ENCODE results near the gene ARID4A.
A peak's percentile ranks its signal among the peaks of the same experiment; 100 is the strongest.

ARID4A gene

GRCh38 chr14:58275527-58276190 is 22.7 kb upstream of the ARID4A start:
- H3K36me3 ChIP-seq (ENCODE audit: control insufficient read depth, insufficient read depth, low read length) = peaks cover 51% of the 10 kb centered on the region
- no peaks in the 10 kb centered on the region for H3K27me3 ChIP-seq (replicated peaks; ENCODE audit: control insufficient read depth, insufficient read depth, low read length, poor library complexity, severe bottlenecking)
- no peaks in the 10 kb centered on the region for H3K9me3 ChIP-seq (ENCODE audit: control insufficient read depth, low read length)
- H3K27ac ChIP-seq (ENCODE audit: insufficient read depth, low read length, poor library complexity, severe bottlenecking) = no peak overlapping the region
- peaks cover 10% of the 10 kb centered on the region for H3K4me1 ChIP-seq (ENCODE audit: control insufficient read depth, insufficient read depth, low read length, poor library complexity, severe bottlenecking)
- no peak for DNase-seq
- no peak overlapping the region for H3K4me3 ChIP-seq (ENCODE audit: insufficient read depth, low read depth, low read length, poor library complexity, severe bottlenecking)

GRCh38 chr14:58276208-58276607 is 22.1 kb upstream of the ARID4A start:
- Histone ChIP-seq H3K27me3 (replicated peaks; ENCODE audit: control insufficient read depth, insufficient read depth, low read length, poor library complexity, severe bottlenecking) (no peaks in the 10 kb centered on the region), H3K9me3 (ENCODE audit: control insufficient read depth, low read length) (no peaks in the 10 kb centered on the region), H3K36me3 (ENCODE audit: control insufficient read depth, insufficient read depth, low read length) (peaks cover 47% of the 10 kb centered on the region), H3K4me1 (ENCODE audit: control insufficient read depth, insufficient read depth, low read length, poor library complexity, severe bottlenecking) (peaks cover 14% of the 10 kb centered on the region), H3K4me3 (ENCODE audit: insufficient read depth, low read depth, low read length, poor library complexity, severe bottlenecking) (no peak overlapping the region), H3K27ac (ENCODE audit: insufficient read depth, low read length, poor library complexity, severe bottlenecking) (no peak overlapping the region)
- no peak for DNase-seq

- no peak for DNase-seq
- peaks cover 28% of the 10 kb centered on the region for H3K4me1 ChIP-seq (ENCODE audit: control insufficient read depth, insufficient read depth, low read length, poor library complexity, severe bottlenecking)
- no peak overlapping the region for H3K4me3 ChIP-seq (ENCODE audit: insufficient read depth, low read depth, low read length, poor library complexity, severe bottlenecking)
- no peaks in the 10 kb centered on the region for H3K27me3 ChIP-seq (replicated peaks; ENCODE audit: control insufficient read depth, insufficient read depth, low read length, poor library complexity, severe bottlenecking)
- H3K27ac ChIP-seq (ENCODE audit: insufficient read depth, low read length, poor library complexity, severe bottlenecking) = no peak overlapping the region
- H3K9me3 ChIP-seq (ENCODE audit: control insufficient read depth, low read length) = no peaks in the 10 kb centered on the region
- H3K36me3 ChIP-seq (ENCODE audit: control insufficient read depth, insufficient read depth, low read length) = peaks cover 36% of the 10 kb centered on the region
Observed at GRCh38 chr14:58278177-58278576, 20.2 kb upstream of the ARID4A start.

- Histone ChIP-seq H3K9me3 (ENCODE audit: control insufficient read depth, low read length) (no peaks in the 10 kb centered on the region), H3K27me3 (replicated peaks; ENCODE audit: control insufficient read depth, insufficient read depth, low read length, poor library complexity, severe bottlenecking) (no peaks in the 10 kb centered on the region), H3K27ac (ENCODE audit: insufficient read depth, low read length, poor library complexity, severe bottlenecking) (peak overlapping the region; percentile 71), H3K4me3 (ENCODE audit: insufficient read depth, low read depth, low read length, poor library complexity, severe bottlenecking) (no peak overlapping the region), H3K36me3 (ENCODE audit: control insufficient read depth, insufficient read depth, low read length) (peaks cover 49% of the 10 kb centered on the region), H3K4me1 (ENCODE audit: control insufficient read depth, insufficient read depth, low read length, poor library complexity, severe bottlenecking) (peaks cover 26% of the 10 kb centered on the region)
- DNase-seq = peak in 1 of 3 donors; percentile 11
Observed at GRCh38 chr14:58280954-58281787, 17.2 kb upstream of the ARID4A start.

- H3K27ac ChIP-seq (ENCODE audit: insufficient read depth, low read length, poor library complexity, severe bottlenecking) = peak overlapping the region; percentile 71
- peaks cover 49% of the 10 kb centered on the region for H3K36me3 ChIP-seq (ENCODE audit: control insufficient read depth, insufficient read depth, low read length)
- peaks cover 18% of the 10 kb centered on the region for H3K4me1 ChIP-seq (ENCODE audit: control insufficient read depth, insufficient read depth, low read length, poor library complexity, severe bottlenecking)
- no peak overlapping the region for H3K4me3 ChIP-seq (ENCODE audit: insufficient read depth, low read depth, low read length, poor library complexity, severe bottlenecking)
- H3K9me3 ChIP-seq (ENCODE audit: control insufficient read depth, low read length) = no peaks in the 10 kb centered on the region
- no peak for DNase-seq
- H3K27me3 ChIP-seq (replicated peaks; ENCODE audit: control insufficient read depth, insufficient read depth, low read length, poor library complexity, severe bottlenecking) = no peaks in the 10 kb centered on the region
Observed at GRCh38 chr14:58281969-58282368, 16.4 kb upstream of the ARID4A start.

GRCh38 chr14:58282925-58283593 is 15.3 kb upstream of the ARID4A start:
- Histone ChIP-seq H3K4me1 (ENCODE audit: control insufficient read depth, insufficient read depth, low read length, poor library complexity, severe bottlenecking) (peaks cover 18% of the 10 kb centered on the region), H3K27ac (ENCODE audit: insufficient read depth, low read length, poor library complexity, severe bottlenecking) (peak overlapping the region; percentile 36), H3K36me3 (ENCODE audit: control insufficient read depth, insufficient read depth, low read length) (peaks cover 43% of the 10 kb centered on the region), H3K9me3 (ENCODE audit: control insufficient read depth, low read length) (no peaks in the 10 kb centered on the region), H3K4me3 (ENCODE audit: insufficient read depth, low read depth, low read length, poor library complexity, severe bottlenecking) (no peak overlapping the region), H3K27me3 (replicated peaks; ENCODE audit: control insufficient read depth, insufficient read depth, low read length, poor library complexity, severe bottlenecking) (no peaks in the 10 kb centered on the region)
- no peak for DNase-seq

- no peak overlapping the region for H3K4me3 ChIP-seq (ENCODE audit: insufficient read depth, low read depth, low read length, poor library complexity, severe bottlenecking)
- no peaks in the 10 kb centered on the region for H3K27me3 ChIP-seq (replicated peaks; ENCODE audit: control insufficient read depth, insufficient read depth, low read length, poor library complexity, severe bottlenecking)
- peaks cover 43% of the 10 kb centered on the region for H3K36me3 ChIP-seq (ENCODE audit: control insufficient read depth, insufficient read depth, low read length)
- no peaks in the 10 kb centered on the region for H3K9me3 ChIP-seq (ENCODE audit: control insufficient read depth, low read length)
- H3K4me1 ChIP-seq (ENCODE audit: control insufficient read depth, insufficient read depth, low read length, poor library complexity, severe bottlenecking) = peaks cover 18% of the 10 kb centered on the region
- no peak for DNase-seq
- no peak overlapping the region for H3K27ac ChIP-seq (ENCODE audit: insufficient read depth, low read length, poor library complexity, severe bottlenecking)
Observed at GRCh38 chr14:58283730-58284129, 14.6 kb upstream of the ARID4A start.

- Histone ChIP-seq H3K4me3 (ENCODE audit: insufficient read depth, low read depth, low read length, poor library complexity, severe bottlenecking) (no peak overlapping the region), H3K4me1 (ENCODE audit: control insufficient read depth, insufficient read depth, low read length, poor library complexity, severe bottlenecking) (peaks cover 24% of the 10 kb centered on the region), H3K9me3 (ENCODE audit: control insufficient read depth, low read length) (no peaks in the 10 kb centered on the region), H3K27me3 (replicated peaks; ENCODE audit: control insufficient read depth, insufficient read depth, low read length, poor library complexity, severe bottlenecking) (no peaks in the 10 kb centered on the region), H3K36me3 (ENCODE audit: control insufficient read depth, insufficient read depth, low read length) (peaks cover 49% of the 10 kb centered on the region), H3K27ac (ENCODE audit: insufficient read depth, low read length, poor library complexity, severe bottlenecking) (no peak overlapping the region)
- DNase-seq = no peak
Observed at GRCh38 chr14:58285132-58285531, 13.2 kb upstream of the ARID4A start.

- peaks cover 69% of the 10 kb centered on the region for H3K36me3 ChIP-seq (ENCODE audit: control insufficient read depth, insufficient read depth, low read length)
- no peaks in the 10 kb centered on the region for H3K27me3 ChIP-seq (replicated peaks; ENCODE audit: control insufficient read depth, insufficient read depth, low read length, poor library complexity, severe bottlenecking)
- H3K4me3 ChIP-seq (ENCODE audit: insufficient read depth, low read depth, low read length, poor library complexity, severe bottlenecking) = no peak overlapping the region
- no peaks in the 10 kb centered on the region for H3K9me3 ChIP-seq (ENCODE audit: control insufficient read depth, low read length)
- no peak for DNase-seq
- no peak overlapping the region for H3K27ac ChIP-seq (ENCODE audit: insufficient read depth, low read length, poor library complexity, severe bottlenecking)
- H3K4me1 ChIP-seq (ENCODE audit: control insufficient read depth, insufficient read depth, low read length, poor library complexity, severe bottlenecking) = peaks cover 9% of the 10 kb centered on the region
Observed at GRCh38 chr14:58287607-58288042, 10.7 kb upstream of the ARID4A start.
